Measurements from ENCODE around the gene TEX30.

Gene TEX30

GRCh38 chr13:102814025-102814607, 40.5 kb upstream of the TEX30 start:
- no peak for TF ChIP-seq CTCF (IDR thresholded peaks at IDR 0.05; ENCODE audit: low read depth, low read length, missing control alignments)
- DNase-seq (ENCODE audit: extremely low read depth, low read depth), result no peak
- H3K4me3 ChIP-seq (replicated peaks; ENCODE audit: low read depth, low read length), result no peak overlapping the region

- no peak overlapping the region for H3K4me3 ChIP-seq (replicated peaks; ENCODE audit: low read depth, low read length)
- no peak for TF ChIP-seq CTCF (IDR thresholded peaks at IDR 0.05; ENCODE audit: low read depth, low read length, missing control alignments)
- no peak for DNase-seq (ENCODE audit: extremely low read depth, low read depth)
Measured at GRCh38 chr13:102812611-102813287, 39.2 kb upstream of the TEX30 start.

- no peak for DNase-seq (ENCODE audit: extremely low read depth, low read depth)
- no peak for TF ChIP-seq CTCF (IDR thresholded peaks at IDR 0.05; ENCODE audit: low read depth, low read length, missing control alignments)
- H3K4me3 ChIP-seq (replicated peaks; ENCODE audit: low read depth, low read length), result no peak overlapping the region
Measured at GRCh38 chr13:102807699-102808098, 34.1 kb upstream of the TEX30 start.

GRCh38 chr13:102805680-102806079, 32.1 kb upstream of the TEX30 start:
- TF ChIP-seq CTCF (IDR thresholded peaks at IDR 0.05; ENCODE audit: low read depth, low read length, missing control alignments), result no peak
- no peak for DNase-seq (ENCODE audit: extremely low read depth, low read depth)

GRCh38 chr13:102800145-102801041, 26.8 kb upstream of the TEX30 start:
- H3K4me3 ChIP-seq (replicated peaks; ENCODE audit: low read depth, low read length), result peak overlapping the region; percentile 83
- peak; percentile 25 for DNase-seq (ENCODE audit: extremely low read depth, low read depth)
- TF ChIP-seq CTCF (IDR thresholded peaks at IDR 0.05; ENCODE audit: low read depth, low read length, missing control alignments), result peak; percentile 81

More at GRCh38 chr13:102805680-102806079, 32.1 kb upstream of the TEX30 start:
- H3K4me3 ChIP-seq (replicated peaks; ENCODE audit: low read depth, low read length), result no peak overlapping the region

GRCh38 chr13:102799426-102800144, 26.0 kb upstream of the TEX30 start:
- peak overlapping the region; percentile 83 for H3K4me3 ChIP-seq (replicated peaks; ENCODE audit: low read depth, low read length)
- no peak for DNase-seq (ENCODE audit: extremely low read depth, low read depth)
- no peak for TF ChIP-seq CTCF (IDR thresholded peaks at IDR 0.05; ENCODE audit: low read depth, low read length, missing control alignments)
